Ovary (tissue), 3 donors: ENCODE results near the gene ACTG2.

Source experiments
- CTCF ChIP-seq, 3 donors: fragments of 450-650 bp in 2 of 3; fragments of 200-600 bp in 1 of 3; IDR thresholded peaks; one replicate each; pipeline versions ENCODE4 v1.5.1 to v1.8.0; 2016 to 2022; ENCODE audit warnings: antibody characterized with exemption in 3 of 3, mild to moderate bottlenecking in 1 of 3
- EP300 ChIP-seq: sonication (generic); formaldehyde crosslinking; IDR thresholded peaks from one replicate; pipeline ENCODE4 v1.6.1; 2017; ENCODE audit warnings: antibody characterized with exemption
- POLR2A ChIP-seq: fragments of 450-650 bp; IDR thresholded peaks from one replicate; pipeline ENCODE4 v1.6.1; 2017; ENCODE audit warnings: antibody characterized with exemption, mild to moderate bottlenecking, moderate library complexity
- donor health status: DM: no; HTN: no; CAD: no.

- TF ChIP-seq POLR2A = no peak
- no peak for TF ChIP-seq CTCF (IDR thresholded peaks at IDR 0.05)
- no peak for TF ChIP-seq EP300
These were observed 69.2 kb downstream of the ACTG2 start for GRCh38 chr2:73961823-73962615.
